DOHH2 (cell line): ENCODE measurements around the gene EIF2B2.

Experiments
- CTCF ChIP-seq: fragments of 200-600 bp; sonication (generic); IDR thresholded peaks from one replicate; pipeline ENCODE4 v1.5.1; 2014; ENCODE audit warnings: antibody characterized with exemption, mild to moderate bottlenecking, low read depth, low read length; ENCODE audit not compliant: poor library complexity, severe bottlenecking
- EZH2phosphoT487 ChIP-seq: fragments of 200-600 bp; sonication (generic); IDR thresholded peaks from 2 replicates; pipeline ENCODE4 v1.6.1; 2017; ENCODE audit warnings: borderline replicate concordance, mild to moderate bottlenecking, antibody characterized with exemption, low read length, moderate library complexity, mixed read lengths

GRCh38 chr14:74956280-74957072 is 46.2 kb upstream of the EIF2B2 start:
- no peak for TF ChIP-seq EZH2phosphoT487
- no peak for TF ChIP-seq CTCF
